ENCODE results near the gene MS4A6A. TPM values are rescaled to one million over a fixed set of nuclear protein-coding genes. Genes with fewer than 3 reads are reported as not detected.
"Not testable (repeated sequence)": the region's sequence is repeated elsewhere in the genome, so short reads cannot be mapped to it uniquely, and the experiment has no call there.

Gene MS4A6A
- total RNA-seq, 2 experiments from 2014 or later: not detected

DNA sequence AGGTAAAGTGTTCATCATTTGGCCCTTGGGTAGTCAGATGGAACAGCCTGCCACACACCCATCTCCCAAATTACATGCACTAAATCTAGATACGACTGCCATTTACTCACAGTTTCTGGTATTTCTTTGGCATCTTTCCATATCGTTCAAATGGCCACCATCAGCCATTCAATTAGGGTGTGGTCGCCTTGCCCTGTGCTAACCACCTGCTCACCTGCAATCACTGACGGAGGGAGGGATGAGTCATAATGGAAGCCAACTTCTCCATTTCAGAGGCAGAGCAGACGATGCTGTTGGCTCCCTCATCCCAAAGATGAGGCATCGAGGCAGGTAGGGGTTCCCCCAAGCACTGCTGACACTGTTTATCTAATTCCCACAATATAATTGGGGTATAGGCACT is 14.6 kb downstream of the MS4A6A start:
- Mint-ChIP-seq H3K4me3 (no peak overlapping the region), H3K36me3 (peaks cover 1% of the 10 kb centered on the region), H3K4me1 (peaks cover 10% of the 10 kb centered on the region), H3K9me3 (ENCODE audit: low read depth) (peaks cover 8% of the 10 kb centered on the region), H3K27me3 (peaks cover 14% of the 10 kb centered on the region), H3K27ac (no peak overlapping the region)
- DNase-seq (no peak), ATAC-seq (no peak)
- CTCF ChIA-PET: interaction anchor here (0.7 kb wide), 1 partner anchor 967 kb away, joined by 3 read pairs; no protein-coding TSS in a partner anchor

DNA sequence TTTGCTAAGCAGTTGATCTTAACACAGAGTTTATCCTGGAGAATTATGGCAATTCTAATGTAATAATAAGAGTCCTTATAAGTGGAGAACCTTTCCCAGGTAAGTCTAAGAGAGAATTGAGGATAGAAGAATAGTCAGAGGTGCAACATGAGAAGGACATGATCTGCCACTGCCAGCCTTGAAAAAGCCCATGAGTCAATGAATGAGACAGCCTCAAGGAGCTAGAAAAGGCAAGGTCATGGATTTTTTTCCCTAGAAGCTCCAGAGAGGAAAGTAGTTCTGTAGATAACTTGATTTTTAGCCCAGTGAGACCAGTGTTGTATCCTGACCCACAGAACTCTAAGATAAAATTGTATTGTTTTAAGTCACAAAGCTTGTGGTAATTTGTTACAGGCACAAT is 16.9 kb downstream of the MS4A6A start:
- Mint-ChIP-seq H3K36me3 (peaks cover 1% of the 10 kb centered on the region), H3K4me3 (no peak overlapping the region), H3K27me3 (peaks cover 6% of the 10 kb centered on the region), H3K27ac (no peak overlapping the region), H3K4me1 (peaks cover 10% of the 10 kb centered on the region), H3K9me3 (ENCODE audit: low read depth) (peaks cover 8% of the 10 kb centered on the region)
- DNase-seq (no peak), ATAC-seq (no peak)
- CTCF ChIA-PET: no interaction called here

DNA sequence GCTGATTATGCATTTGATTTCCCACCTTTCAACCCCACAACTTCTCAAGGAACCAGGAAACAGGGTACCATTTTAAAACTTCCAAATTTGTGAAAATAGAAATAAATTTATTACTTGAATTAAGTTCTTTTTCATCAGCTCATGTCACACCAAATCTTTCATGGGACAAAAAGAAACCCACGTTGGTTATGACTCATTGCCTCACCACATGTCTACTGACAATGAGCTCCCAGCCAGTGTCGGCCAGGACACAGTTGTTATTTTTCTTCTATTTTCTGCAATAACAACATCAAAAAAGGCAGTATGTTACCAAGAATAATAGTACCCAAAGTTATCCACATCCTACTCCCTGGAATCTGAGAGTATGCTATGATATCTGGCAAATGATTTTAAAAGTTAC is 17.3 kb downstream of the MS4A6A start:
- H3K27me3 Mint-ChIP-seq: peaks cover 7% of the 10 kb centered on the region
- peaks cover 8% of the 10 kb centered on the region for H3K9me3 Mint-ChIP-seq (ENCODE audit: low read depth)
- no peak for ATAC-seq
- H3K4me3 Mint-ChIP-seq: no peak overlapping the region
- H3K27ac Mint-ChIP-seq: no peak overlapping the region
- H3K36me3 Mint-ChIP-seq: peaks cover 1% of the 10 kb centered on the region
- DNase-seq: no peak
- CTCF ChIA-PET: no interaction called here
- H3K4me1 Mint-ChIP-seq: peaks cover 10% of the 10 kb centered on the region

DNA sequence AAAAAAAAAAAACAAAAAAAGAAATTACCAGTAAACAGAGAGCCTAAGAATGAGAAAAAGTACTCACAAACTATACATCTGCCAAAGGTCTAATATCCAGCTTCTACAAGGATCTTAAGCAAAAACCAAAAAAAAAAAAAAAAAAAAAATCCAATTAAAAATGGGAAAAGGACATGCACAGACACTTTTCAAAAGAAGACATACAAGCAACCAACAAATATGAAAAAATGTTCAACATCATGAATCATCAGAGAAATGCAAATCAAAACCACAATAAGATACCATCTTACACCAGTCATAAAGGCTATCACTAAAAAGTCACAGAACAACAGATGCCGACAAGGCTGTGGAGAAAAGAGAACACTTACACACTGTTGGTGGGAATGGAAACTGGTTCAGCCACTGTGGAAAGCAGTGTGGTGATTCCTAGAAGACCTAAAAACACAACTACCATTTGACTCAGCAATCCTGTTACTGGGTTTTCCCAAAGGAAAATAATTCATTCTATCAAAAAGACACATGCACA is 18.3 kb downstream of the MS4A6A start:
- Mint-ChIP-seq H3K27ac (no peak overlapping the region), H3K4me3 (no peak overlapping the region), H3K9me3 (ENCODE audit: low read depth) (peaks cover 6% of the 10 kb centered on the region), H3K27me3 (peaks cover 10% of the 10 kb centered on the region), H3K4me1 (peaks cover 10% of the 10 kb centered on the region), H3K36me3 (peaks cover 1% of the 10 kb centered on the region)
- no peak for ATAC-seq
- DNase-seq: no peak
- CTCF ChIA-PET: no interaction called here

DNA sequence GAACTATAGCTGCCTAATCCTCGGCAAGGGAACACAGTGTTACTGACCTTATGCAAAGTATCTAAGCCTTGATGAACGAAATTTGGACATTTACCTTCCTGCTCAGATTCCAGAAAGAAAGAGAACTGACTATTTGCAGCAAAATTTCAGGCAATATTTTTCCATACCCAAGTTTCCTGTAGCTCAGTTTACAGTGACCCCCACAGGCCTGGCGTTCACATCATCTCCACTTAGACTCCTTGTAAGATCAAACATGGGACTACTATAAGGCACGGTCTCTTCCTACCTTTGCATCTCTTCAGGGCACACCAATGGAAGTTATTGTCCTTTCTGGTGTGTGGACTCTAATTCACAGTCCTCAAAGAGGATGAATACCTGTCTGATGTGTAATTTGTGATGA is 21.1 kb downstream of the MS4A6A start:
- Mint-ChIP-seq H3K9me3 (ENCODE audit: low read depth) (peaks cover 3% of the 10 kb centered on the region), H3K4me1 (peaks cover 10% of the 10 kb centered on the region), H3K27ac (no peak overlapping the region), H3K27me3 (peaks cover 13% of the 10 kb centered on the region), H3K36me3 (no peaks in the 10 kb centered on the region), H3K4me3 (no peak overlapping the region)
- no peak for ATAC-seq
- CTCF ChIA-PET: no interaction called here
- no peak for DNase-seq

DNA sequence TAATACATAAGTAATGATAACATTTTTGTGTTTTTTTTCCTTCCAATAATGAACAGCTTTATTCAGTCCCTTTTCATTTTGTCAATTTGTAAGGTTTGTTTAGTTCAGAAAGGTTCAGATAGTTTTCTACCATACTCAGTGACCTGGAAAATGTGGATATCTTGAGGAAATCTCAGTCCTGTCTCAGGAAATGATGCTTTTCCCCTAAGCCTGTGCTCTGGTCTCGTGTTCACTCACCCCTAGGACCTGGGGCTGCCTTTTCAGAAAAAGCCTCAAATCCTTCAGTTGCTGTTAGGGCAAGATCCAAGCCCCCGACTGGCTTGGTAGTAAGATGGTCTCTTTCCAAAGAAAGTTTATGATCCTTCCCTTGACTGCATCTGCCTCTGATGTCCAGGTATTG is 21.8 kb downstream of the MS4A6A start:
- DNase-seq (no peak), ATAC-seq (no peak)
- H3K9me3 Mint-ChIP-seq (ENCODE audit: low read depth): peaks cover 3% of the 10 kb centered on the region
- peaks cover 11% of the 10 kb centered on the region for H3K27me3 Mint-ChIP-seq
- H3K4me3 Mint-ChIP-seq: no peak overlapping the region
- CTCF ChIA-PET: no interaction called here
- peaks cover 12% of the 10 kb centered on the region for H3K4me1 Mint-ChIP-seq
- H3K27ac Mint-ChIP-seq: no peak overlapping the region
- H3K36me3 Mint-ChIP-seq: no peaks in the 10 kb centered on the region

DNA sequence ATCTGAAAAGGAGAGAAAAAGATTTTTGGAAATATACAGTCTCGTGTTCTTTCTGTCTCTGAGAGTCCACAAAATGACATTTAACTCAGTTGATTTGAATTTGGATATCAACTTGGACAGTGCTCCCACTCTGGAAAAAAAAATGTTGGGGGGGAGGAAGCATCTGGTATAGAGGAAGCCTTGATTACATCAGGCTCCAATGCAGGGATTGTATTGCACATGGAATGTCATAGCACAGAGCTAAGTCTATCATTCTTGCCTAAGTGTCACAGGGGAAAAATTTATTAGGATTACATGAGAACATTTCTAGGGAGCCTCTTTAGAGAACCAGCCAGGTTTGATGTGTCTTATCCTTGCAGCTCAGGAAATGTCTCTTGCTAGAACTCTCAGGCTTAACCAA is 23.0 kb downstream of the MS4A6A start:
- Mint-ChIP-seq H3K36me3 (no peaks in the 10 kb centered on the region), H3K27me3 (peaks cover 11% of the 10 kb centered on the region), H3K9me3 (ENCODE audit: low read depth) (peaks cover 3% of the 10 kb centered on the region), H3K4me3 (no peak overlapping the region), H3K4me1 (peaks cover 7% of the 10 kb centered on the region), H3K27ac (no peak overlapping the region)
- DNase-seq (no peak), ATAC-seq (no peak)
- CTCF ChIA-PET: no interaction called here

DNA sequence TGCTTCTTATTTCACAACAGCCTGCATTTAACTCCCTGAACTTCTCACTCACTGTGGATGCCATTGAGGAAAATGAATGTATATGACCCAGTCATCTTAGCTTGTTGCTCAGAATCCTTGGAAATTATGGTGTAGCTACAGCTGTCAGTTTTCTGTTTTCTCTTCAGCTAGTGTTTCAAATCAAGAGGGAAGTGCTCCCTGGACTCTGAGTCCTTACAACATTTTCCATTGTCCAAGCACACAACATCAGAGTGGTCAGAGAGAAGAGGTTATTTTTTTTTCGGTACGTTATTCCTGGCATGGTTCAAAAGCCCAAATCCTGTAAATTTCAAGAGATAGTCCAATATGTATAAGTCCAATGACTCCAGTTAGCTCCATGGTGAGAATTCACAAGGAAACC is 23.6 kb downstream of the MS4A6A start:
- Mint-ChIP-seq H3K9me3 (ENCODE audit: low read depth) (peaks cover 3% of the 10 kb centered on the region), H3K36me3 (no peaks in the 10 kb centered on the region), H3K4me3 (no peak overlapping the region), H3K4me1 (peaks cover 4% of the 10 kb centered on the region), H3K27me3 (peaks cover 11% of the 10 kb centered on the region), H3K27ac (no peak overlapping the region)
- CTCF ChIA-PET: no interaction called here
- DNase-seq (no peak), ATAC-seq (no peak)

DNA sequence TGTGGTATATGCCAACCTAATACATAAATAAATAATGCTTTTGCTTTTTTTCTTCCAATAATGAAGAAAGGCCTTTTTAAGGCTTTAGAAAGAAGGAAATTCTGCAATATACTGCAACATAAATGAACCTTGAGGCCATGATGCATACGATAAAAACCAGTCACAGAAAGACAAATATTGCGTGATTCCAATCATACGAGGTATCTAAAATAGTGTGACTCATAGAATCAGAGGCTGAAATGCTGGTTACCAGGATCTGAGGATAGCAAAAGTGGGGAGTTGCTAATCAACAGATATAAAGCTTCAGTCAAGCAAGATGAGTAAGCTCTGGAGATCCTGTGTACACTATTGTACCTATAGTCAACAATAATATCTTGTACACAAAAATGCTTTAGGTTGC is 24.2 kb downstream of the MS4A6A start:
- no peak for DNase-seq
- CTCF ChIA-PET: no interaction called here

DNA sequence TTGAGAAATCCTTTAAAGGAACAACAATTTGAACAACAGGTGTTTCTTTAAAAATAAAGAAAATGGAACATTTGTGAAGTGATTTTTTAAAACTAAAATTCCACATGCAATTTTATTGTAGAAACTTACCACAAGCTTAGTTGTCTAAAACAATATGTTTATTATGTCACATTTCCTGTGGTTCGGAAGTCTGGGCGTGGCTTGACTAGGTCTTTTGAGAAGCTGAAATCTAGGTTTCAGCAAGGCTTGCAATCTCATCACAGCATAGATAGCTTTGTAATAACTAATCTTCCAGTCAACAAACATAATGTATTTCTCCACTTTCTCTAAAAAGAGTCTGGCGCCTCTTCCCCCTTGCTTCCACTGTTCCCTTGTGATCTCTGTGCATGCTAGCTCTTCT is 27.0 kb downstream of the MS4A6A start:
- DNase-seq: no peak
- no peak overlapping the region for H3K27ac Mint-ChIP-seq

More for the DNA sequence above, 24.2 kb downstream of the MS4A6A start:
- Mint-ChIP-seq H3K9me3 (ENCODE audit: low read depth) (no peaks in the 10 kb centered on the region), H3K27me3 (peaks cover 11% of the 10 kb centered on the region), H3K36me3 (no peaks in the 10 kb centered on the region), H3K4me1 (peaks cover 4% of the 10 kb centered on the region), H3K27ac (no peak overlapping the region), H3K4me3 (no peak overlapping the region)
- no peak for ATAC-seq

DNA sequence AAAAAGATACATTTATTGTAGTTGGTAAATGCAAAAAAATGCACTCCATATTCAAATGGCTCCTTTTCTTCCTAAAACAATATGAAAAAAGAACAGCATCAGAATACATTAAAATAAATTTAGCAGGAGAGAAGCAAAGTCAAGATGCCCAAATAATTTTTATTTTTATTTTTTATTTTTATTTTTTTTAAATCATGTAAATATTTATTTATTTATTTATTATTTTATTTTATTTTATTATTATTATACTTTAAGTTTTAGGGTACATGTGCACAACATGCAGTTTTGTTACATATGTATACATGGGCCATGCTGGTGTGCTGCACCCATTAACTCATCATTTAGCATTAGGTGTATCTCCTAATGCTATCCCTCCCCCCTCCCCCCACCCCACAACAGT is 30.2 kb downstream of the MS4A6A start:
- H3K27me3 Mint-ChIP-seq; H3K9me3 Mint-ChIP-seq (ENCODE audit: low read depth); CTCF ChIA-PET; H3K36me3 Mint-ChIP-seq; ATAC-seq; H3K27ac Mint-ChIP-seq; DNase-seq; H3K4me3 Mint-ChIP-seq; H3K4me1 Mint-ChIP-seq: not testable (repeated sequence)

More for the DNA sequence above, 27.0 kb downstream of the MS4A6A start:
- H3K4me1 Mint-ChIP-seq: peaks cover 4% of the 10 kb centered on the region
- no peak overlapping the region for H3K4me3 Mint-ChIP-seq
- CTCF ChIA-PET: no interaction called here
- no peaks in the 10 kb centered on the region for H3K36me3 Mint-ChIP-seq
- peaks cover 13% of the 10 kb centered on the region for H3K27me3 Mint-ChIP-seq
- no peaks in the 10 kb centered on the region for H3K9me3 Mint-ChIP-seq (ENCODE audit: low read depth)
- ATAC-seq: no peak

DNA sequence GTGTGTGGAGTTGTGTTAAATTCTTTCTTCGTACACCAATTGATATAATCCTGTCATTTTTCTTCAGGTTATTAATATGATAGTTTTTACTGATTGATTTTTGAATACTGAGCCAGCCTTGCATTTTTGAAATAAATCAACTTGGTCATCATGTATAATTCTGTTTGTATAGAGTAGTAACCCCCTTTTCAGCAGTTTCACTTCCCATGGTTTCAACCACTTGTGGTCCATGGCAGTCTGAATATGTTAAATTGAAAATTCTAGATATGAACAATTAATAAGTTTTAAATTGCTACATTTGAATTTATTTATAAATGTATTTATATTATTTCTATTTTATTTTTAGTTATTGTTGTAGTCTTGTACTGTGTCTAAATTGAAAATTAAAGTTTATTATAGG is 32.6 kb downstream of the MS4A6A start:
- CTCF ChIA-PET: no interaction called here
- ATAC-seq (no peak), DNase-seq (no peak)
- Mint-ChIP-seq H3K36me3 (no peaks in the 10 kb centered on the region), H3K4me3 (no peak overlapping the region), H3K27me3 (peaks cover 2% of the 10 kb centered on the region), H3K27ac (no peak overlapping the region), H3K4me1 (no peaks in the 10 kb centered on the region), H3K9me3 (ENCODE audit: low read depth) (no peaks in the 10 kb centered on the region)

DNA sequence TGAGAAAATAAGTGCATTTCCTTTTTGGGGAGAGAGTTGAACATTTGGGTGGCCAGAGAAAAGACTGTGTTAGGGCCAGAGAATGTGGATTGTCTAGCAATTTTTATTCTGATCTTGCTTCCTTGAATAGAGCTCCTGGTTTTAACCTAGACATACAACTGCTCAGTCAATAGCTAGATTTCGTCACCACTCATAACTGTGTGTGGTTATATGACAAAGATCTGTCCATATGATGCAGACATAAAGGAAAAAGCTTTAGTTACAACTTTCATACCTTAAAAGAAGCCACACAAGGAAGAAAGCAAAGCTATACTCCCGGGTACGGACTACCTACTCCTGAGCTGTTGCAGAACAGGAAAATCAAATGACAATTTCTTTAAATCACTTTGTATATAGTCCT is 37.2 kb downstream of the MS4A6A start:
- ATAC-seq (no peak), DNase-seq (no peak)
- H3K4me1 Mint-ChIP-seq: no peaks in the 10 kb centered on the region
- no peak overlapping the region for H3K4me3 Mint-ChIP-seq
- H3K27me3 Mint-ChIP-seq: no peaks in the 10 kb centered on the region
- CTCF ChIA-PET: no interaction called here
- no peak overlapping the region for H3K27ac Mint-ChIP-seq
- no peaks in the 10 kb centered on the region for H3K9me3 Mint-ChIP-seq (ENCODE audit: low read depth)
- H3K36me3 Mint-ChIP-seq: no peaks in the 10 kb centered on the region

DNA sequence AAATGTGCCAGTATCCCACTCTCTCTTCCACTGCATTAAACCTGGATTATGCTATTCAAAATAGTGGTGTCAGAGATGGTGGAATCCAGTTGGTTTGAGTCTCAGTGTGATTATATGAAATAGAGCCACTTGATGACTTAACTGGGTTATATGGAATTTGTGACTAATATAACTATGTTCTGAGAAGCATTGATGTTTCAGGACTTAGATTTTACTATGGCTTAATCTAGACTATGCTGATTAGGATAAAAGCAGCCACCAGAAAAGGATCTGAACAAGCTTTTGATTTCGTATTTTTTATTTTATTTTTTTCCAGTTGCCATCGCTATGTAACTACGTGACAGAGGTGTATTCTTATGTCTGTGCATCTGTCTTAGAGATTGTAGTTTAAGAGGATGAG is 39.1 kb downstream of the MS4A6A start:
- no peak for ATAC-seq
- no peak overlapping the region for H3K4me3 Mint-ChIP-seq
- no peak overlapping the region for H3K27ac Mint-ChIP-seq
- CTCF ChIA-PET: no interaction called here
- H3K9me3 Mint-ChIP-seq (ENCODE audit: low read depth): no peaks in the 10 kb centered on the region
- H3K36me3 Mint-ChIP-seq: no peaks in the 10 kb centered on the region
- no peak for DNase-seq
- H3K4me1 Mint-ChIP-seq: no peaks in the 10 kb centered on the region
- no peaks in the 10 kb centered on the region for H3K27me3 Mint-ChIP-seq

DNA sequence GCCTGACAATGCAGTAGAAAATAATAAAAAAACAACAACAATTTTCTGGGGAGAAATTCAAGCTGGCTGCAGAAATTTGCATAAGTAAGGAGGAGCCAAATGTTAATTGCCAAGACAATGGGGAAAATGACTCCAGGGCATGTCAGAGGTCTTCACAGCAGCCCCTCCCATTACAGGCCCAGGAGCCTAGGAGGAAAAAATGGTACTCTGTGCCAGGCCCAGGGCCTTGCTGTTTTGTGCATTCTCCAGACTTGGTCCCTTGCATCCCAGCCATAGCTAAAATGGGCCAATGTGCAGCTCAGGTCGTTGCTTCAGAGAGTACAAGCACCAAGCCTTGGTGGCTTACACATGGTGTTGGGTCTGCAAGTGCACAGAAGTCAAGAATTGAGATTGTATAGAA is 49.0 kb downstream of the MS4A6A start:
- no peaks in the 10 kb centered on the region for H3K4me1 Mint-ChIP-seq
- H3K4me3 Mint-ChIP-seq: no peak overlapping the region
- ATAC-seq: no peak
- no peaks in the 10 kb centered on the region for H3K36me3 Mint-ChIP-seq
- CTCF ChIA-PET: no interaction called here
- no peaks in the 10 kb centered on the region for H3K27me3 Mint-ChIP-seq
- no peak overlapping the region for H3K27ac Mint-ChIP-seq
- DNase-seq: no peak
- H3K9me3 Mint-ChIP-seq (ENCODE audit: low read depth): peaks cover 2% of the 10 kb centered on the region

Data from activated CD8-positive, alpha-beta memory T cell treated with anti-CD3 and anti-CD28 coated beads, Interleukin-2, amount 10 ng/mL, durations not matched to agents 7 days and 5 days (primary cell).